ENCODE results near the gene KIF5C.

The KIF5C gene

GRCh38 chr2:148887350-148888002, 12.4 kb downstream of the KIF5C start:
- DNase-seq (ENCODE audit: low spot score) = no peak
- no peak for TF ChIP-seq CTCF (IDR thresholded peaks at IDR 0.05; ENCODE audit: extremely low read depth, missing control alignments)

DNA sequence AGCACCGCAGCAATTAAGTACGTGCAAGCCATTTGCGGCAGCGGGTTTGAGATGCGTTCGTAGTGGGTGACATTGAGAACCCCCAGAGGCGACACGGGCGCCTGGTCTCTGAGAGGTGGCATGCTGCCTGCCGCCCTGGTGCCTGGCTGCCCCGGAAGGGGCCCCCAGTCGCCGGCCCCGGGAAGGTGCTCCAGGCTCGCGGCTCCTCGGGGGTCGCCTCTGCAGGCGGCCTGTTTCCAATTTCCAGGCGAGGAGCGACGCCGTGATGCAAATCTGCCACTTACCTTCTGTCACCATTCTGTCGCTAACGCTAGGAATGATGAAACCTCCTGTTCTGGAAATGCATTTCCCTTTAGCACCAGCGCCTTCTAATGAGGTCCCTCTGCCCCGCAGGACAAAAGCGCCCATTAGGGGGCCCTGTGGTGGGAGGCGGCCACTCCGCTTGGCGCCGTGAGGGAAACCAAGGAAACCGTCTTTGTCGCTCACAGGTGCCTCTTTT, 13.0 kb downstream of the KIF5C start:
- no peak for TF ChIP-seq CTCF (IDR thresholded peaks at IDR 0.05; ENCODE audit: extremely low read depth, missing control alignments)
- DNase-seq (ENCODE audit: low spot score) = no peak

DNA sequence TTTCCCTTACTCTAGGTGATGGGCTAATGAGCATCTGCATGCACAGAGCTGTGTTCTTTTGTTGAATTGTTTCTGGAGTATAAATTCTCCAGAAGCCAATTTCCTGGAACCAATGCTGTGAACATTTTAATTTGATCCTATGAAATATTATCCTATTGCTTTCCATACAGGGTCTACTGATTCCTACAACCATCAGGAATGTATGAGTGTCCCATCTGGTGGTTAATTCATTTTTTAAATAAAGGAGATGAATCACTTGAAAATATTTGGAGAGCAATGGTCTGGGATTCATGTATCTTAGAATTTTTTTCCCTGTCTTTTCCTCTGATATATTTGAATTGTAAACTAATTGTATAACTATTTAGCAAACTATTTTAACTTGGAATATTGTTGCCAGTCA, 14.0 kb downstream of the KIF5C start:
- DNase-seq (ENCODE audit: low spot score) = no peak
- TF ChIP-seq CTCF (IDR thresholded peaks at IDR 0.05; ENCODE audit: extremely low read depth, missing control alignments) = no peak

DNA sequence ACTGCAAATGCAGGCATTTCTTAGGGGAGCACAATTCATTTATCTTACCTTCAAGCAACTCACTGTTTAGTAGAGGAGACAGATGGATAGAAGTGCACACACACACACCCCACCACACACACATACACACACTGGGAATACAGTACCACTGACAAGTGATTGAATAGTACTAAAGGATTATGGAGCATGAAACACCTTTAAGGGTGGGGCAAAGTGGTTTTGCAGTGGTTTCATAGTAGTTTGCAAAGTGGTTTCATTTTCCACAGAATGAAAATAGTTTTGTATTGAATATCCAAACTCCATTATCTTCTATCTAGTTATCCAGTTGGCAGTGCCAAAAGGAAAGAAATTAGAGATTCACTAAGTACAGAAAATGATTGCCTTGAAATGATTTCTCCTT, 18.9 kb downstream of the KIF5C start:
- DNase-seq (ENCODE audit: low spot score) = no peak
- TF ChIP-seq CTCF (IDR thresholded peaks at IDR 0.05; ENCODE audit: extremely low read depth, missing control alignments) = no peak

DNA sequence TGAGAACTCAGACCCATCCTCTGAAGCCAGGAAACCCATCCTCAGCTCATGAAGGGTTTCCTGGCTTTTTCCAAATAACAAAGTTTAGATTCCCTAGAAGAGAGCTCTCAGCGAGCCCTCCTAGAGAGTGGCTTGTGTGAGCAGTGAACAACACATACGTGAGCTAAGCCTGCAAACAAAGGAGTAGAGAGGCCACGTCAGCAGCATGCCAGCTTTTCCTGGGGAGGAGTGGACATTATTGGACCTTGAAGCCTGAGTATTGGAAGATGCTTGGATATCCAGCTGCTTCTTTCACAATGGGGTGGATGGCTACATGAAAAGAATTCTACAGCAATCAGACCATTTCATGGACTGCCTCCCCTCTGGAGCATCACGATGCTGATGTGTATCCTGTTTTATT, 21.1 kb downstream of the KIF5C start:
- no peak for DNase-seq (ENCODE audit: low spot score)
- no peak for TF ChIP-seq CTCF (IDR thresholded peaks at IDR 0.05; ENCODE audit: extremely low read depth, missing control alignments)

- no peak for DNase-seq (ENCODE audit: low spot score)
- TF ChIP-seq CTCF (IDR thresholded peaks at IDR 0.05; ENCODE audit: extremely low read depth, missing control alignments) = no peak
Measured at GRCh38 chr2:148899638-148900318, 24.8 kb downstream of the KIF5C start.

DNA sequence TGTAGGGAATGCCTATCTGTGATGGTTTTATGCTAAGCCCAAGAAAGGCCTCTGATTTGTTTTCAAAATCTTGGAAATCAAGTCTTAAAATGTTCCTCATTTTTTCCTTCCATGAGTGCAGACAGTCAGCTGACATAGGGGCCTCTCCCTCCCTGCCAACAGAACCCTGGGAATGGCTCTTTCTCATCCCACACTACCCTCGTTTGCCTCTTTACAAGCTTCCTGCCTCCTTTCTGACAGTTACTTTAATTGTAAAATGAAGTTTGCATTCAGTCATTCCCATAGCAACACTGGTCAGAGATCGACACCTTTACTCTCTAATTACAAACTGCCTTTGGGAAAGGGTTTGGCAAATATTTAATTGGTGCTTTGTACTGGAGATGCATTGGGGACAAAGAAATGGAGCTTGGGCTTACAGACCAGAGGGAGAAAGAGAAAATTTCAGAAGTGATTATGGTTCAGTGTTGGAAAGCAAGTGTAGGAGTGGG, 25.4 kb downstream of the KIF5C start:
- DNase-seq (ENCODE audit: low spot score) = no peak
- TF ChIP-seq CTCF (IDR thresholded peaks at IDR 0.05; ENCODE audit: extremely low read depth, missing control alignments) = no peak

Measured in GM20000 (cell line).